ENCODE data around the gene PDE1A. TPM values are rescaled to one million over a fixed set of nuclear protein-coding genes. Genes with fewer than 3 reads are reported as not detected.

The PDE1A gene
- total RNA-seq, 2 donors from 2014 or later: 4.1 to 6.0 TPM

DNA sequence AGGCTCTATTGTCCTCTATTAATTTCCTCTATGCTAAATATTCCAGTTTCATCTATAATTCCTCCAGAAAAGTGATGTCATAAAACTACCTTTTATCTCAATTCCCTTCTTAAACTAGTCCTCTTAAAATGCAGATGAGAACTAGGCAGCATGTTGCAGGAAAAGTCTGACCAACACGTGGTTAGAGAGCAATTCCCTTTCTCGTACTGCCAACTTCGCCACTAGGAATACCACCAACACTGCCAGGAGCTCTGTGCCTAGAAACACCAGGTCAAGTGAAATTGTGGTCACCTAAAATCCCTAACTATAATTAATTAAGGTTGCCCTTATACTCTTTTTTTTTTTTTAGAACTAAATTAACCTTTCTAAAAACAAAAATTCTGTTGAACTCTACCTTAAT, 313.5 kb downstream of the PDE1A start:
- no peaks in the 10 kb centered on the region for H3K9me3 ChIP-seq
- H3K27ac ChIP-seq: no peak overlapping the region
- H3K36me3 ChIP-seq: no peaks in the 10 kb centered on the region
- TF ChIP-seq POLR2A (IDR thresholded peaks at IDR 0.05): no peak
- TF ChIP-seq POLR2AphosphoS5 (IDR thresholded peaks at IDR 0.05): no peak
- no peak for TF ChIP-seq CTCF (IDR thresholded peaks at IDR 0.05)
- DNase-seq (ENCODE audit: low spot score): no peak
- no peaks in the 10 kb centered on the region for H3K27me3 ChIP-seq (replicated peaks; ENCODE audit: insufficient read depth)
- H3K4me3 ChIP-seq: no peak overlapping the region
- intact Hi-C loops (cut with DNase I): no loop called here
- no peaks in the 10 kb centered on the region for H3K4me1 ChIP-seq (replicated peaks)
- 80% methylated on average over 3 of the region's 3 CpGs for WGBS

- TF ChIP-seq CTCF (IDR thresholded peaks at IDR 0.05) (no peak), POLR2A (IDR thresholded peaks at IDR 0.05) (no peak), POLR2AphosphoS5 (IDR thresholded peaks at IDR 0.05) (no peak)
- intact Hi-C loops (cut with DNase I): no loop called here
- no peak for DNase-seq (ENCODE audit: low spot score)
- Histone ChIP-seq H3K36me3 (no peaks in the 10 kb centered on the region), H3K4me3 (no peak overlapping the region), H3K9me3 (no peaks in the 10 kb centered on the region), H3K27me3 (replicated peaks; ENCODE audit: insufficient read depth) (no peaks in the 10 kb centered on the region), H3K27ac (no peak overlapping the region), H3K4me1 (replicated peaks) (no peaks in the 10 kb centered on the region)
- WGBS: 83% methylated on average over 1 of the region's 1 CpG
Measured at GRCh38 chr2:182110347-182110746, 316.5 kb downstream of the PDE1A start.

GRCh38 chr2:182103526-182103925, 323.3 kb downstream of the PDE1A start:
- no peak for DNase-seq (ENCODE audit: low spot score)
- no peaks in the 10 kb centered on the region for H3K4me1 ChIP-seq (replicated peaks)
- no peak overlapping the region for H3K4me3 ChIP-seq
- 59% methylated on average over 5 of the region's 5 CpGs for WGBS
- H3K27me3 ChIP-seq (replicated peaks; ENCODE audit: insufficient read depth): no peaks in the 10 kb centered on the region
- TF ChIP-seq POLR2A (IDR thresholded peaks at IDR 0.05) (no peak), POLR2AphosphoS5 (IDR thresholded peaks at IDR 0.05) (no peak), CTCF (IDR thresholded peaks at IDR 0.05) (no peak)
- no peaks in the 10 kb centered on the region for H3K9me3 ChIP-seq
- H3K36me3 ChIP-seq: no peaks in the 10 kb centered on the region
- no peak overlapping the region for H3K27ac ChIP-seq
- intact Hi-C loops (cut with DNase I): no loop called here

DNA sequence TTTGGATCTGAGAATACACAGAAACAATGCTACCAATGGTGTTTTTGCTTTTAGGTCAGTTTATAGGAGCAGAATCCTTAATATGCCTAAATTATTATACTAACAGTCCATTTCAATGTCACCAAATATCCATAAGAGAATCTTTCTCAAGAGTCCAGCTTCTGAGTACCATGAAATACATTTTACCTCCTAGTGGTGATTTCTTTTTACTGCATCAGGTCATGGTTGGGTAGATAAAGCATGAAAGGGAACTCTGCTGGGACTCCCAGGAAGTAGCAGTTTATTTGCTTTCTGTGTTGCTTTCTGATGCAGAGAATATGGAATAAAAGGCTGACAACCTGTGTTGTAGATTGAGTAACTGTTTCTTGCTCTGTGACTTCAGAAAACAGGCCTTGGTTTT, 325.6 kb downstream of the PDE1A start:
- H3K36me3 ChIP-seq: no peaks in the 10 kb centered on the region
- H3K4me1 ChIP-seq (replicated peaks): no peaks in the 10 kb centered on the region
- TF ChIP-seq POLR2AphosphoS5 (IDR thresholded peaks at IDR 0.05) (no peak), POLR2A (IDR thresholded peaks at IDR 0.05) (no peak), CTCF (IDR thresholded peaks at IDR 0.05) (no peak)
- H3K4me3 ChIP-seq: no peak overlapping the region
- intact Hi-C loops (cut with DNase I): no loop called here
- no peak overlapping the region for H3K27ac ChIP-seq
- no peaks in the 10 kb centered on the region for H3K9me3 ChIP-seq
- DNase-seq (ENCODE audit: low spot score): no peak
- H3K27me3 ChIP-seq (replicated peaks; ENCODE audit: insufficient read depth): no peaks in the 10 kb centered on the region

DNA sequence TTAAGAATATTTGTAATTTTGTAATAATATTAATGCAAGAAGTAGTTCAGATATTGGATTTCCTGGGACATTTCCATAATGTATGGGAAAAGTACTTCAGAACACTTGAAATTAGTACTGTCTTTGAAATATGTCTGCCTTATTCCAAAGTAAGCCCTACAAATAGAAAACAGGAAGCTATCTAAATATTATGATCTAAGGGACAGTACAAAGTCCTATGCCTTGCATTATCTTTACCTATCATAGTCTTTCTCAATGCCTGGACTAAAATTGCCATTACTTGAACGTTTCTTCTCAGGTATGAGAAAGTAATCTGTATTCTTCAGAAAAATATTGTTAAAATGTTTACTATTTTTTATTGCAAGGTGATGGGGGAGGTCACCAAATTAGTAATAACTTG, 328.2 kb downstream of the PDE1A start:
- no peak for DNase-seq (ENCODE audit: low spot score)
- no peak for TF ChIP-seq POLR2AphosphoS5 (IDR thresholded peaks at IDR 0.05)
- no peak for TF ChIP-seq CTCF (IDR thresholded peaks at IDR 0.05)
- Histone ChIP-seq H3K36me3 (no peaks in the 10 kb centered on the region), H3K9me3 (no peaks in the 10 kb centered on the region), H3K27me3 (replicated peaks; ENCODE audit: insufficient read depth) (no peaks in the 10 kb centered on the region), H3K4me3 (no peak overlapping the region), H3K4me1 (replicated peaks) (no peaks in the 10 kb centered on the region), H3K27ac (no peak overlapping the region)
- WGBS: 66% methylated on average over 1 of the region's 1 CpG
- intact Hi-C loops (cut with DNase I): no loop called here

Data from prostate gland (tissue), 2 donors.